CD4-positive, CD25-positive, alpha-beta regulatory T cell (primary cell): Measurements from ENCODE around the gene ARFGAP3. TPM values are rescaled to one million over a fixed set of nuclear protein-coding genes. Genes with fewer than 3 reads are reported as not detected.
A peak's percentile ranks its signal among the peaks of the same experiment; 100 is the strongest.
"Not testable (repeated sequence)": the region's sequence is repeated elsewhere in the genome, so short reads cannot be mapped to it uniquely, and the experiment has no call there.

Experiments used
- ATAC-seq, 2 donors: fragments of 150-1000 bp; cut with Tn5 transposase; one replicate each; pipeline ENCODE4 v1.10.0; 2021; ENCODE audit warnings: low read depth in 2 of 2, moderate number of reproducible peaks in 2 of 2, moderate library complexity in 1 of 2
- DNase-seq, 3 donors: peaks; one replicate each; pipeline versions ENCODE4 v3.0.0 to v3.0.0-alpha.2; 2012 to 2022; ENCODE audit warnings: mixed read lengths in 1 of 3
- H3K27ac ChIP-seq: one replicate; pipeline ENCODE4 v1.7.0; 2013; ENCODE audit warnings: mild to moderate bottlenecking, low read length; ENCODE audit not compliant: insufficient read depth, poor library complexity, severe bottlenecking
- H3K27me3 ChIP-seq: one replicate; pipeline ENCODE4 v1.7.0; 2013; ENCODE audit warnings: low read length; ENCODE audit not compliant: control insufficient read depth, insufficient read depth
- H3K36me3 ChIP-seq: one replicate; pipeline ENCODE4 v1.7.0; 2013; ENCODE audit warnings: mild to moderate bottlenecking, low read length, moderate library complexity; ENCODE audit not compliant: control insufficient read depth, insufficient read depth
- H3K4me1 ChIP-seq: 2 replicates; pipeline ENCODE4 v1.7.0; 2013; ENCODE audit warnings: mild to moderate bottlenecking, low read length; ENCODE audit not compliant: insufficient read depth, control insufficient read depth, poor library complexity, severe bottlenecking
- H3K4me3 ChIP-seq: one replicate; pipeline ENCODE4 v1.7.0; 2013; ENCODE audit warnings: low read depth, mild to moderate bottlenecking, low read length, moderate library complexity
- H3K9me3 ChIP-seq, 2 experiments: 1 replicate in 1 of 2; 2 replicates in 1 of 2; pipeline ENCODE4 v1.7.0; 2013; ENCODE audit warnings: low read length in 2 of 2, mild to moderate bottlenecking in 1 of 2, moderate library complexity in 1 of 2; ENCODE audit not compliant: control insufficient read depth in 2 of 2
- H3K27ac Mint-ChIP-seq, 3 donors: one replicate each; pipeline ENCODE4 v1.8.0; 2020 to 2022; ENCODE audit warnings: mild to moderate bottlenecking in 3 of 3, mixed read lengths in 3 of 3, moderate library complexity in 2 of 3
- H3K27me3 Mint-ChIP-seq: one replicate; pipeline ENCODE4 v1.8.0; 2022; ENCODE audit warnings: mild to moderate bottlenecking, mixed read lengths
- H3K36me3 Mint-ChIP-seq: one replicate; pipeline ENCODE4 v1.8.0; 2020; ENCODE audit warnings: mixed read lengths
- H3K4me1 Mint-ChIP-seq, 4 donors: one replicate each; pipeline ENCODE4 v1.8.0; 2020 to 2022; ENCODE audit warnings: mixed read lengths in 4 of 4, mild to moderate bottlenecking in 1 of 4
- H3K4me3 Mint-ChIP-seq, 4 donors: one replicate each; pipeline ENCODE4 v1.8.0; 2020 to 2022; ENCODE audit warnings: mild to moderate bottlenecking in 4 of 4, mixed read lengths in 4 of 4, moderate library complexity in 3 of 4
- H3K9me3 Mint-ChIP-seq, 7 donors: one replicate each; pipeline ENCODE4 v1.8.0; 2020 to 2022; ENCODE audit warnings: mixed read lengths in 7 of 7, mild to moderate bottlenecking in 3 of 7, moderate library complexity in 2 of 7
- polyA plus RNA-seq, 4 donors: library from polyadenylated mRNA; unstranded; fragments of 300-500 nt; fragmentation: Illumina TruSeq; gene quantifications; one replicate each; pipeline ENCODE4 v1.2.3, GENCODE V29; 2021
- total RNA-seq: library from RNA; stranded (reverse); gene quantifications from one replicate; pipeline ENCODE4 v1.2.3, GENCODE V29; 2022

The ARFGAP3 gene
- total and polyA plus RNA-seq, 5 donors from 2014 or later = 27.1 to 31.0 (median 28.8) TPM

DNA sequence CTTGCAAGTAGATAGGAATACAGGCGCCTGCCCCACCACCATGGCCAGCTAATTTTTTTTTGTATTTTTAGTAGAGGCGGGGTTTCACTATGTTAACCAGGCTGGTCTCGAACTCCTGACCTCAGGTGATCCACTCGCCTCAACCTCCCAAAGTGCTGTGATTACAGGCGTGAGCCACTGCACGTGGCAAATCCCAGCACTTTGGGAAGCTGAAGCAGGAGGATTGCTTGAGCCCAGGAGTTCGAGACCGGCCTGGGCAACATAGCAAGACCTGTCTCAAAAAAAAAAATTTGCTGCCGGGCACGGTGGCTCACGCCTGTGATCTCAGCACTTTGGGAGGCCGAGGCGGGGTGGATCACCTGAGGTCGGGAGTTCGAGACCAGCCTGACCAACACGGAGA lies 102.0 kb downstream of the ARFGAP3 start:
- not testable (repeated sequence) for H3K4me1 ChIP-seq, H3K4me1 Mint-ChIP-seq, H3K27ac ChIP-seq, ATAC-seq, H3K9me3 Mint-ChIP-seq, H3K9me3 ChIP-seq, H3K36me3 Mint-ChIP-seq, H3K27ac Mint-ChIP-seq, H3K27me3 ChIP-seq, H3K36me3 ChIP-seq, H3K4me3 Mint-ChIP-seq, DNase-seq, H3K27me3 Mint-ChIP-seq, H3K4me3 ChIP-seq

DNA sequence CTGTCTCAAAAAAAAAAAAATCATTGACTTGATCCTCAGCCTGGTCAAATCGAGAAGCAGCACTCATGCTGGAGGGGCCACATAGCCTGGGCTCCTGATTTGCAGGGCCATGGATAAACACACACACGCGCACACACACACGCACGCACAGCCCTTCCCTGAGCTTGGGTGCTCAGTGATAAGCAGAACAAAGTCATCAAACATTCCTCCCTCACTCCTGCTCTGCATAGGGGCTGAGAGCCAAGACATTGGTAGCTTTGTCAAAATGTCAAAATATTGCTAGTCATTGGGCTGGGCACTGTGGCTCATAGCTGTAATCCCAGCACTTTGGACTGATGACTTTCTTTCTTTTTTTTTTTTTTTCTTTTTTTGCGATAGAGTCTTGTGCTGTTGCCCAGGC lies 102.4 kb downstream of the ARFGAP3 start:
- no peaks in the 10 kb centered on the region for H3K4me1 Mint-ChIP-seq
- H3K36me3 Mint-ChIP-seq = no peaks in the 10 kb centered on the region
- Histone ChIP-seq H3K4me1 (no peaks in the 10 kb centered on the region), H3K27ac (no peak overlapping the region), H3K27me3 (no peaks in the 10 kb centered on the region), H3K36me3 (no peaks in the 10 kb centered on the region), H3K4me3 (no peak overlapping the region), H3K9me3 (no peaks in the 10 kb centered on the region)
- H3K4me3 Mint-ChIP-seq = no peak overlapping the region
- DNase-seq = no peak
- no peak overlapping the region for H3K27ac Mint-ChIP-seq
- H3K27me3 Mint-ChIP-seq = no peaks in the 10 kb centered on the region
- ATAC-seq = no peak
- H3K9me3 Mint-ChIP-seq = peaks cover 0 to 2% (median 0%) of the 10 kb centered on the region in 7 donors

DNA sequence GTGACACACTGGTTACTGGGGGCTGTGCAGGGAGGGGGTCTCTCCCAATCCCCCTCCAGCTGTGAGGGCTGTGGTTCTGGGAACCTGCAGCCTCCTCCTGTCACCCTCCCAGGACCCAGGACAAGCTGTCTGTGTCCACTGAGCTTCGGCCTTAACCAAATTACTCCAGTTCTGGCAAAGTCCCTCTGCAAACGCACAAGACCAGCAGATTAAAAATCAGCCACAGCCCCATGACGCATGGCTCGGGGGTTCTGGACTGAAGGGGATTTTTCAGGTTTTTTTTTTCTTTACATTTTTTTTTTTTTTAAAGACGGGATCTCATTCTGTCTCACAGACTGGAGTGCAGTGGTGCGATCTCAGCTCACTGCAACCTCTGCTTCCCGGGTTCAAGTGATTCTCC lies 104.2 kb downstream of the ARFGAP3 start:
- Mint-ChIP-seq H3K9me3 (peaks cover 0 to 2% (median 0%) of the 10 kb centered on the region in 7 donors), H3K4me1 (no peaks in the 10 kb centered on the region), H3K27ac (no peak overlapping the region), H3K27me3 (no peaks in the 10 kb centered on the region), H3K4me3 (no peak overlapping the region), H3K36me3 (no peaks in the 10 kb centered on the region)
- DNase-seq = no peak
- ATAC-seq = no peak
- Histone ChIP-seq H3K4me1 (no peaks in the 10 kb centered on the region), H3K27me3 (no peaks in the 10 kb centered on the region), H3K9me3 (no peaks in the 10 kb centered on the region), H3K4me3 (no peak overlapping the region), H3K27ac (no peak overlapping the region), H3K36me3 (no peaks in the 10 kb centered on the region)

DNA sequence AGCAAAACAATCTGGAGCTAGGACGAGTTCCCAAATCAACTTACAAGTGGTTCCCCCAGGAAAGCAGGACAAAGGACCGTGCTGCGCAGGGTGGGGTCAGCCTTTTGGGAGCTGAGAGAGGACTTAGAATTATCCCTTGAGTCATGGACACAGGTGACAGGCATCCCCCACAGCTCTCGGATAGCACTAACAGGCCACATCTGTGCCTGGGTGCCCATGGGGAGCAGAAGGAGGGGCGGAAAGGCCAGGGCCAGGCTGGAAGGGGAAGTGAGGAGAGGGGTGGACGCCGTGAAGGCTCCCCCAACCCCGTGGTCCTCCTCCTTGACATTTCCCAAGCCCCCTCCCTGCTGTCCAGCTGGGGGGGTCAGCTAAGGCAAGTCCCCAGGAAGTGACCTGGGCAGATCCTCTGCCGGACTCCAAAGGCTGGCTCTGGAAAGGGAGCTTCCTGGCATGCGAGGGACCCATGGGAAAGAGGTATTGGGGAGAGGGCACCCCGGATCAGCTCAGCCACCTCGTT lies 104.8 kb downstream of the ARFGAP3 start:
- no peak overlapping the region for H3K4me3 Mint-ChIP-seq
- DNase-seq (no peak), ATAC-seq (no peak)
- H3K9me3 Mint-ChIP-seq = peaks cover 0 to 2% (median 0%) of the 10 kb centered on the region in 7 donors
- Histone ChIP-seq H3K4me3 (no peak overlapping the region), H3K4me1 (no peaks in the 10 kb centered on the region), H3K27ac (no peak overlapping the region), H3K27me3 (no peaks in the 10 kb centered on the region), H3K9me3 (no peaks in the 10 kb centered on the region), H3K36me3 (no peaks in the 10 kb centered on the region)
- H3K36me3 Mint-ChIP-seq = no peaks in the 10 kb centered on the region
- no peaks in the 10 kb centered on the region for H3K27me3 Mint-ChIP-seq
- H3K4me1 Mint-ChIP-seq = no peaks in the 10 kb centered on the region
- no peak overlapping the region for H3K27ac Mint-ChIP-seq

DNA sequence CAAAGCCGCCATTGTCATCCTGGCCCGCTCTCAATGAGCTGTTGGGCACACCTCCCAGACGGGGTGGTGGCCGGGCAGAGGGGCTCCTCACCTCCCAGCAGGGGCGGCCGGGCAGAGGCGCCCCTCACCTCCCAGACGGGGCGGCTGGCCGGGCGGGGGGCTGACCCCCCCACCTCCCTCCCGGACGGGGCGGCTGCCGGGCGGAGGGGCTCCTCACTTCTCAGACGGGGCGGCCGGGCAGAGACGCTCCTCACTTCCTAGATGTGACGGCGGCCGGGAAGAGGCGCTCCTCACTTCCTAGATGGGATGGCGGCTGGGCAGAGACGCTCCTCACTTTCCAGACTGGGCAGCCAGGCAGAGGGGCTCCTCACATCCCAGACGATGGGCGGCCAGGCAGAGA lies 106.7 kb downstream of the ARFGAP3 start:
- not testable (repeated sequence) for H3K36me3 ChIP-seq, H3K4me1 Mint-ChIP-seq, H3K9me3 ChIP-seq, H3K4me1 ChIP-seq, H3K36me3 Mint-ChIP-seq, H3K4me3 ChIP-seq, H3K27ac Mint-ChIP-seq, H3K27me3 ChIP-seq, H3K9me3 Mint-ChIP-seq, H3K4me3 Mint-ChIP-seq, H3K27ac ChIP-seq, H3K27me3 Mint-ChIP-seq, DNase-seq, ATAC-seq

DNA sequence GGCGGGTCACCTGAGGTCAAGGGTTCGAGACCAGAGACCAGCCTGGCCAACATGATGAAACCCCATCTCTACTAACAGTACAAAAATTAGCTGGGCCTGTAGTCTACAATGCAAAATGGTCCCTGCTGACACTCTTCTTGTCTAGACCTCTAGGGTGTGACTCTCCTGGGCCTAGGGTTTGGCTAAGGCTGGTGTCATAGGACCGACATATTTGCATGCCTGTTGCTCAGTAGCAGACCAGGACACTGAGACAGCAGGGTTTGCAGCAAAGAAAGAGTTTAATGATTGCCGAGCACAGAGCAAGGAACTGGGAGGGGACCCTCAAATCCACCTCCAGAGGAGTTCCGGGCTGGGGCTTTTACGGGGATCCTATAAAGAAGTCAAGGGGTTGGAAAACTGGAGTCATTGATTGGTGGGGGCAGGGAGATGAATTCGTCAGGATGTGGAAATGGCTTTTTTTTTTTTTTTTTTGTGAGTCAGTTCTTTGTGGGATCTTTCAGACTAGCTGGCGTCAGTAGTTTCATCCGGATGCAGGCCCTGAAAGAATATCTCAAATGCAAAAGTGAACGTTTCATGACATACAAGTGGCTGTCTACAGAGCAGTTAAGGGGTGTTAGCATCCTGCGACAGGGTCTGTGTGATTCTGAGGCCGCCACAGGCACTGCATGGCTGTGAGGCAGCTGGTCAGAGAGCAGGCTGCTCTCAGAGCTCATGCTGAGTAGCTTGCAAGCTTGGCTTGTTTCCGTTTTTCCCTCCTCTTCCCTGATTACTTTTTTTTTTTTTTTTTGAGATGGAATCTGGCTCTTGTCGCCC lies 109.2 kb downstream of the ARFGAP3 start:
- Histone ChIP-seq H3K4me3 (no peak overlapping the region), H3K36me3 (no peaks in the 10 kb centered on the region), H3K27ac (no peak overlapping the region), H3K4me1 (no peaks in the 10 kb centered on the region), H3K27me3 (no peaks in the 10 kb centered on the region), H3K9me3 (no peaks in the 10 kb centered on the region)
- Mint-ChIP-seq H3K27me3 (peaks cover 4% of the 10 kb centered on the region), H3K27ac (peak overlapping the region in 1 of 3 donors; percentile 69), H3K4me1 (no peaks in the 10 kb centered on the region), H3K36me3 (no peaks in the 10 kb centered on the region), H3K4me3 (no peak overlapping the region), H3K9me3 (peaks cover 0 to 2% (median 0%) of the 10 kb centered on the region in 7 donors)
- ATAC-seq (no peak), DNase-seq (no peak)

Other genes starting within 250 kb of the ARFGAP3 start
- 81.0 TPM for gene POLDIP3, start 242.4 kb downstream of the ARFGAP3 start, total RNA-seq
- gene POLDIP3, start 242.4 kb downstream of the ARFGAP3 start, polyA plus RNA-seq = 10 to 100 TPM; 63.7 to 79.7 (median 70.7) TPM
- gene ATP5MGL, start 216.7 kb downstream of the ARFGAP3 start, total RNA-seq = 4.6 TPM
- gene ATP5MGL, start 216.7 kb downstream of the ARFGAP3 start, polyA plus RNA-seq = 1 to 10 TPM in 1 of 4 donors, under 1 TPM in 3; 0.67 to 1.3 (median 0.97) TPM
- 56.3 TPM for gene CYB5R3, start 207.9 kb downstream of the ARFGAP3 start, total RNA-seq
- gene CYB5R3, start 207.9 kb downstream of the ARFGAP3 start, polyA plus RNA-seq = 10 to 100 TPM; 46.6 to 56.3 (median 54.4) TPM
- gene A4GALT, start 136.4 kb downstream of the ARFGAP3 start, total RNA-seq = not detected
- gene A4GALT, start 136.4 kb downstream of the ARFGAP3 start, polyA plus RNA-seq = not detected
- gene PACSIN2, start 157.9 kb upstream of the ARFGAP3 start, total RNA-seq = 60.8 TPM
- gene PACSIN2, start 157.9 kb upstream of the ARFGAP3 start, polyA plus RNA-seq = 10 to 100 TPM; 27.5 to 38.1 (median 34.7) TPM
- 4.2 TPM for gene TTLL1, start 232.1 kb upstream of the ARFGAP3 start, total RNA-seq
- gene TTLL1, start 232.1 kb upstream of the ARFGAP3 start, polyA plus RNA-seq = 1 to 10 TPM; 7.5 to 8.1 (median 7.9) TPM